MG63 (cell line): ENCODE measurements around the gene ITK. TPM values are rescaled to one million over a fixed set of nuclear protein-coding genes. Genes with fewer than 3 reads are reported as not detected.
A peak's percentile ranks its signal among the peaks of the same experiment; 100 is the strongest.

Experiments used
- DNase-seq: peaks from one replicate; pipeline ENCODE4 v3.0.0-alpha.2; 2020
- H3K27me3 ChIP-seq: fragments of 250-450 bp; sonication (Bioruptor Pico); 2 replicates; pipeline ENCODE4 v1.5.1; 2020; ENCODE audit warnings: mild to moderate bottlenecking, moderate library complexity
- H3K36me3 ChIP-seq: fragments of 250-450 bp; sonication (Bioruptor Pico); 2 replicates; pipeline ENCODE4 v1.5.1; 2020; ENCODE audit warnings: mild to moderate bottlenecking, moderate library complexity
- H3K4me3 ChIP-seq: fragments of 250-450 bp; sonication (Bioruptor Pico); 2 replicates; pipeline ENCODE4 v1.5.1; 2020; ENCODE audit warnings: mild to moderate bottlenecking, moderate library complexity
- H3K9me3 ChIP-seq: fragments of 250-450 bp; sonication (Bioruptor Pico); 2 replicates; pipeline ENCODE4 v1.5.1; 2020; ENCODE audit warnings: mild to moderate bottlenecking, moderate library complexity
- total RNA-seq: library from RNA; depleted of rRNA; stranded (reverse); fragments of >200 nt; shearing (Covaris generic); gene quantifications from 2 replicates; pipeline ENCODE4 v1.2.3, GENCODE V29; 2014; ENCODE audit warnings: low replicate concordance

Gene ITK
- total RNA-seq, 1 experiment from 2014 or later: not detected

GRCh38 chr5:157278319-157279037, 97.8 kb downstream of the ITK start:
- peaks cover 5% of the 10 kb centered on the region for H3K27me3 ChIP-seq
- no peaks in the 10 kb centered on the region for H3K36me3 ChIP-seq
- H3K4me3 ChIP-seq: no peak overlapping the region
- H3K9me3 ChIP-seq: no peaks in the 10 kb centered on the region
- no peak for DNase-seq

- Histone ChIP-seq H3K27me3 (no peaks in the 10 kb centered on the region), H3K36me3 (no peaks in the 10 kb centered on the region), H3K9me3 (no peaks in the 10 kb centered on the region), H3K4me3 (no peak overlapping the region)
- DNase-seq: no peak
Observed at GRCh38 chr5:157279605-157280239, 99.1 kb downstream of the ITK start.

- Histone ChIP-seq H3K9me3 (no peaks in the 10 kb centered on the region), H3K4me3 (no peak overlapping the region), H3K27me3 (no peaks in the 10 kb centered on the region), H3K36me3 (no peaks in the 10 kb centered on the region)
- DNase-seq: no peak
Observed at GRCh38 chr5:157280927-157281326, 100.3 kb downstream of the ITK start.

- DNase-seq: no peak
- Histone ChIP-seq H3K36me3 (no peaks in the 10 kb centered on the region), H3K27me3 (no peaks in the 10 kb centered on the region), H3K9me3 (no peaks in the 10 kb centered on the region), H3K4me3 (no peak overlapping the region)
Observed at GRCh38 chr5:157282150-157282549, 101.5 kb downstream of the ITK start.

GRCh38 chr5:157283434-157283833, 102.8 kb downstream of the ITK start:
- H3K9me3 ChIP-seq: no peaks in the 10 kb centered on the region
- DNase-seq: no peak
- H3K27me3 ChIP-seq: no peaks in the 10 kb centered on the region
- no peak overlapping the region for H3K4me3 ChIP-seq
- H3K36me3 ChIP-seq: no peaks in the 10 kb centered on the region

GRCh38 chr5:157284458-157285212, 104.0 kb downstream of the ITK start:
- no peak overlapping the region for H3K4me3 ChIP-seq

GRCh38 chr5:157285310-157286035, 104.8 kb downstream of the ITK start:
- no peak for DNase-seq
- H3K27me3 ChIP-seq: no peaks in the 10 kb centered on the region
- no peaks in the 10 kb centered on the region for H3K36me3 ChIP-seq
- no peaks in the 10 kb centered on the region for H3K9me3 ChIP-seq
- H3K4me3 ChIP-seq: no peak overlapping the region

More at GRCh38 chr5:157284458-157285212, 104.0 kb downstream of the ITK start:
- no peaks in the 10 kb centered on the region for H3K9me3 ChIP-seq
- no peaks in the 10 kb centered on the region for H3K27me3 ChIP-seq
- no peaks in the 10 kb centered on the region for H3K36me3 ChIP-seq
- no peak for DNase-seq

GRCh38 chr5:157286761-157287211, 106.1 kb downstream of the ITK start:
- Histone ChIP-seq H3K27me3 (no peaks in the 10 kb centered on the region), H3K36me3 (no peaks in the 10 kb centered on the region), H3K9me3 (no peaks in the 10 kb centered on the region), H3K4me3 (no peak overlapping the region)
- no peak for DNase-seq

- Histone ChIP-seq H3K36me3 (no peaks in the 10 kb centered on the region), H3K27me3 (no peaks in the 10 kb centered on the region), H3K9me3 (no peaks in the 10 kb centered on the region), H3K4me3 (no peak overlapping the region)
- no peak for DNase-seq
Observed at GRCh38 chr5:157288405-157289163, 107.9 kb downstream of the ITK start.

- Histone ChIP-seq H3K27me3 (no peaks in the 10 kb centered on the region), H3K36me3 (no peaks in the 10 kb centered on the region), H3K9me3 (no peaks in the 10 kb centered on the region), H3K4me3 (no peak overlapping the region)
- DNase-seq: no peak
Observed at GRCh38 chr5:157289164-157289819, 108.7 kb downstream of the ITK start.

GRCh38 chr5:157290156-157290980, 109.7 kb downstream of the ITK start:
- no peaks in the 10 kb centered on the region for H3K36me3 ChIP-seq
- H3K4me3 ChIP-seq: no peak overlapping the region
- peak; percentile 42 for DNase-seq
- no peaks in the 10 kb centered on the region for H3K27me3 ChIP-seq
- H3K9me3 ChIP-seq: no peaks in the 10 kb centered on the region

- Histone ChIP-seq H3K27me3 (no peaks in the 10 kb centered on the region), H3K36me3 (no peaks in the 10 kb centered on the region), H3K9me3 (no peaks in the 10 kb centered on the region), H3K4me3 (no peak overlapping the region)
- DNase-seq: no peak
Observed at GRCh38 chr5:157290981-157291711, 110.5 kb downstream of the ITK start.

- H3K4me3 ChIP-seq: no peak overlapping the region
Observed at GRCh38 chr5:157292599-157292998, 112.0 kb downstream of the ITK start.

GRCh38 chr5:157294407-157295091, 113.9 kb downstream of the ITK start:
- no peaks in the 10 kb centered on the region for H3K9me3 ChIP-seq

More at GRCh38 chr5:157292599-157292998, 112.0 kb downstream of the ITK start:
- no peak for DNase-seq
- Histone ChIP-seq H3K27me3 (no peaks in the 10 kb centered on the region), H3K9me3 (no peaks in the 10 kb centered on the region), H3K36me3 (no peaks in the 10 kb centered on the region)

More at GRCh38 chr5:157294407-157295091, 113.9 kb downstream of the ITK start:
- Histone ChIP-seq H3K36me3 (no peaks in the 10 kb centered on the region), H3K27me3 (no peaks in the 10 kb centered on the region), H3K4me3 (no peak overlapping the region)
- DNase-seq: no peak
